Measurements from ENCODE around the gene RIMS1.

RIMS1 gene

DNA sequence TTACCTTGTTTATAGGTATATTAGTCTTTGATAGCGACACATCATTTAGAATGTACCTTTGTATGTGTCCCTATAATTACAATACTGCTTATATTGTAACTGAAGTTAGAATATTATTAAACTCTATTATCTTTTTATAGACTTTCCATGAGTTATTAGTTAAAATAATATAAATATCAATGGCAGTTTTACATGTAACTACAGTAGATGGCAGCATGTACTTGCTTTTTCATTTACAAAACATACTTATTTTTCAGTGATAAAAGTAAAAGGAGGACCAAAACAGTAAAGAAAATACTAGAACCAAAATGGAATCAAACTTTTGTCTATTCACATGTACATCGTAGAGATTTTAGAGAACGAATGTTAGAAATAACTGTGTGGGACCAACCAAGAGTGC lies 364.3 kb downstream of the RIMS1 start:
- no peak for TF ChIP-seq TCF4 (CRISPR knock-in tag; IDR thresholded peaks at IDR 0.05; ENCODE audit: borderline replicate concordance)
- no peak for TF ChIP-seq ZNF70 (CRISPR knock-in tag; IDR thresholded peaks at IDR 0.05)
- TF ChIP-seq RARB (CRISPR knock-in tag; IDR thresholded peaks at IDR 0.05): no peak
- no peak for TF ChIP-seq CSDC2 (CRISPR knock-in tag; IDR thresholded peaks at IDR 0.05)
- TF ChIP-seq SNAI2 (CRISPR knock-in tag; IDR thresholded peaks at IDR 0.05): no peak
- TF ChIP-seq ARNTL (CRISPR knock-in tag; IDR thresholded peaks at IDR 0.05; ENCODE audit: borderline replicate concordance, low read depth): no peak
- TF ChIP-seq, protein P1, sequence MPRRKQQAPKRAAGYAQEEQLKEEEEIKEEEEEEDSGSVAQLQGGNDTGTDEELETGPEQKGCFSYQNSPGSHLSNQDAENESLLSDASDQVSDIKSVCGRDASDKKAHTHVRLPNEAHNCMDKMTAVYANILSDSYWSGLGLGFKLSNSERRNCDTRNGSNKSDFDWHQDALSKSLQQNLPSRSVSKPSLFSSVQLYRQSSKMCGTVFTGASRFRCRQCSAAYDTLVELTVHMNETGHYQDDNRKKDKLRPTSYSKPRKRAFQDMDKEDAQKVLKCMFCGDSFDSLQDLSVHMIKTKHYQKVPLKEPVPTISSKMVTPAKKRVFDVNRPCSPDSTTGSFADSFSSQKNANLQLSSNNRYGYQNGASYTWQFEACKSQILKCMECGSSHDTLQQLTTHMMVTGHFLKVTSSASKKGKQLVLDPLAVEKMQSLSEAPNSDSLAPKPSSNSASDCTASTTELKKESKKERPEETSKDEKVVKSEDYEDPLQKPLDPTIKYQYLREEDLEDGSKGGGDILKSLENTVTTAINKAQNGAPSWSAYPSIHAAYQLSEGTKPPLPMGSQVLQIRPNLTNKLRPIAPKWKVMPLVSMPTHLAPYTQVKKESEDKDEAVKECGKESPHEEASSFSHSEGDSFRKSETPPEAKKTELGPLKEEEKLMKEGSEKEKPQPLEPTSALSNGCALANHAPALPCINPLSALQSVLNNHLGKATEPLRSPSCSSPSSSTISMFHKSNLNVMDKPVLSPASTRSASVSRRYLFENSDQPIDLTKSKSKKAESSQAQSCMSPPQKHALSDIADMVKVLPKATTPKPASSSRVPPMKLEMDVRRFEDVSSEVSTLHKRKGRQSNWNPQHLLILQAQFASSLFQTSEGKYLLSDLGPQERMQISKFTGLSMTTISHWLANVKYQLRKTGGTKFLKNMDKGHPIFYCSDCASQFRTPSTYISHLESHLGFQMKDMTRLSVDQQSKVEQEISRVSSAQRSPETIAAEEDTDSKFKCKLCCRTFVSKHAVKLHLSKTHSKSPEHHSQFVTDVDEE (CRISPR knock-in tag; IDR thresholded peaks at IDR 0.05): no peak
- TF ChIP-seq BACH2 (CRISPR knock-in tag; IDR thresholded peaks at IDR 0.05; ENCODE audit: borderline replicate concordance): no peak
- TF ChIP-seq, protein P2, sequence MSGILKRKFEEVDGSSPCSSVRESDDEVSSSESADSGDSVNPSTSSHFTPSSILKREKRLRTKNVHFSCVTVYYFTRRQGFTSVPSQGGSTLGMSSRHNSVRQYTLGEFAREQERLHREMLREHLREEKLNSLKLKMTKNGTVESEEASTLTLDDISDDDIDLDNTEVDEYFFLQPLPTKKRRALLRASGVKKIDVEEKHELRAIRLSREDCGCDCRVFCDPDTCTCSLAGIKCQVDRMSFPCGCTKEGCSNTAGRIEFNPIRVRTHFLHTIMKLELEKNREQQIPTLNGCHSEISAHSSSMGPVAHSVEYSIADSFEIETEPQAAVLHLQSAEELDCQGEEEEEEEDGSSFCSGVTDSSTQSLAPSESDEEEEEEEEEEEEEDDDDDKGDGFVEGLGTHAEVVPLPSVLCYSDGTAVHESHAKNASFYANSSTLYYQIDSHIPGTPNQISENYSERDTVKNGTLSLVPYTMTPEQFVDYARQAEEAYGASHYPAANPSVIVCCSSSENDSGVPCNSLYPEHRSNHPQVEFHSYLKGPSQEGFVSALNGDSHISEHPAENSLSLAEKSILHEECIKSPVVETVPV (CRISPR knock-in tag; IDR thresholded peaks at IDR 0.05): no peak
- no peak for TF ChIP-seq ZFP30 (CRISPR knock-in tag; IDR thresholded peaks at IDR 0.05)
- TF ChIP-seq ISL1 (CRISPR knock-in tag; IDR thresholded peaks at IDR 0.05): no peak
- TF ChIP-seq, protein P3, sequence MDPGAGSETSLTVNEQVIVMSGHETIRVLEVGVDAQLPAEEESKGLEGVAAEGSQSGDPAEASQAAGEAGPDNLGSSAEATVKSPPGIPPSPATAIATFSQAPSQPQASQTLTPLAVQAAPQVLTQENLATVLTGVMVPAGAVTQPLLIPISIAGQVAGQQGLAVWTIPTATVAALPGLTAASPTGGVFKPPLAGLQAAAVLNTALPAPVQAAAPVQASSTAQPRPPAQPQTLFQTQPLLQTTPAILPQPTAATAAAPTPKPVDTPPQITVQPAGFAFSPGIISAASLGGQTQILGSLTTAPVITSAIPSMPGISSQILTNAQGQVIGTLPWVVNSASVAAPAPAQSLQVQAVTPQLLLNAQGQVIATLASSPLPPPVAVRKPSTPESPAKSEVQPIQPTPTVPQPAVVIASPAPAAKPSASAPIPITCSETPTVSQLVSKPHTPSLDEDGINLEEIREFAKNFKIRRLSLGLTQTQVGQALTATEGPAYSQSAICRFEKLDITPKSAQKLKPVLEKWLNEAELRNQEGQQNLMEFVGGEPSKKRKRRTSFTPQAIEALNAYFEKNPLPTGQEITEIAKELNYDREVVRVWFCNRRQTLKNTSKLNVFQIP (CRISPR knock-in tag; IDR thresholded peaks at IDR 0.05; ENCODE audit: borderline replicate concordance, low read depth): no peak
- TF ChIP-seq, protein P4, sequence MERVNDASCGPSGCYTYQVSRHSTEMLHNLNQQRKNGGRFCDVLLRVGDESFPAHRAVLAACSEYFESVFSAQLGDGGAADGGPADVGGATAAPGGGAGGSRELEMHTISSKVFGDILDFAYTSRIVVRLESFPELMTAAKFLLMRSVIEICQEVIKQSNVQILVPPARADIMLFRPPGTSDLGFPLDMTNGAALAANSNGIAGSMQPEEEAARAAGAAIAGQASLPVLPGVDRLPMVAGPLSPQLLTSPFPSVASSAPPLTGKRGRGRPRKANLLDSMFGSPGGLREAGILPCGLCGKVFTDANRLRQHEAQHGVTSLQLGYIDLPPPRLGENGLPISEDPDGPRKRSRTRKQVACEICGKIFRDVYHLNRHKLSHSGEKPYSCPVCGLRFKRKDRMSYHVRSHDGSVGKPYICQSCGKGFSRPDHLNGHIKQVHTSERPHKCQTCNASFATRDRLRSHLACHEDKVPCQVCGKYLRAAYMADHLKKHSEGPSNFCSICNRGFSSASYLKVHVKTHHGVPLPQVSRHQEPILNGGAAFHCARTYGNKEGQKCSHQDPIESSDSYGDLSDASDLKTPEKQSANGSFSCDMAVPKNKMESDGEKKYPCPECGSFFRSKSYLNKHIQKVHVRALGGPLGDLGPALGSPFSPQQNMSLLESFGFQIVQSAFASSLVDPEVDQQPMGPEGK (CRISPR knock-in tag; IDR thresholded peaks at IDR 0.05; ENCODE audit: borderline replicate concordance): no peak
- no peak for TF ChIP-seq ZNF565 (CRISPR knock-in tag; conservative IDR thresholded peaks at IDR 0.05; ENCODE audit: low read depth)
- TF ChIP-seq PPARA (CRISPR knock-in tag; IDR thresholded peaks at IDR 0.05; ENCODE audit: borderline replicate concordance): no peak
- no peak for TF ChIP-seq ZFP3 (CRISPR knock-in tag; IDR thresholded peaks at IDR 0.05)
- no peak for TF ChIP-seq ZC3H10 (CRISPR knock-in tag; IDR thresholded peaks at IDR 0.05)
- no peak for TF ChIP-seq TOX (CRISPR knock-in tag; IDR thresholded peaks at IDR 0.05; ENCODE audit: borderline replicate concordance)
- no peak for ATAC-seq

DNA sequence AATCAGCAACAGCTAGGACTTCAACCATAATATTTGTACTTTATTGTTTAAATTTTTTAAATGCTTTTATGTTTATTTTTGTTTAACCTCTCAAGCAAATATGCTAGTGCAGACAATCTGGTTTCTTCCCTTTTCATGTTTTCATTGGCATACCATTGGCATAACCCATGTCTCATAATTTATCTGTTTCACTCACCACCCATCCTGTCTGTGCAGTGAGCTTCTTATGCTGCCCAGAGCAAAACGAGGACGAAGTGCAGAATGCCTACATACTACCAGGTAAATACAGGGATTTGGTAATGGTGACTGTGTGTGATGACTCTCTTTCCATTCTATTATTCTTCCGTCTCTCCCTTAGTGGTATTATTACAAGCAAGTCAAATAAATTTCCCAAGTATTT lies 374.1 kb downstream of the RIMS1 start:
- no peak for TF ChIP-seq OSR1 (CRISPR knock-in tag; IDR thresholded peaks at IDR 0.05)
- TF ChIP-seq ZC3H10 (CRISPR knock-in tag; IDR thresholded peaks at IDR 0.05): no peak
- no peak for TF ChIP-seq SNAI2 (CRISPR knock-in tag; IDR thresholded peaks at IDR 0.05)
- TF ChIP-seq, protein P1 (CRISPR knock-in tag; IDR thresholded peaks at IDR 0.05): no peak
- 0 out of 2 replicates have a peak, but pooled peaks have one; percentile 16 for TF ChIP-seq ISL1 (CRISPR knock-in tag; IDR thresholded peaks at IDR 0.05)
- ATAC-seq: peak; percentile 56

DNA sequence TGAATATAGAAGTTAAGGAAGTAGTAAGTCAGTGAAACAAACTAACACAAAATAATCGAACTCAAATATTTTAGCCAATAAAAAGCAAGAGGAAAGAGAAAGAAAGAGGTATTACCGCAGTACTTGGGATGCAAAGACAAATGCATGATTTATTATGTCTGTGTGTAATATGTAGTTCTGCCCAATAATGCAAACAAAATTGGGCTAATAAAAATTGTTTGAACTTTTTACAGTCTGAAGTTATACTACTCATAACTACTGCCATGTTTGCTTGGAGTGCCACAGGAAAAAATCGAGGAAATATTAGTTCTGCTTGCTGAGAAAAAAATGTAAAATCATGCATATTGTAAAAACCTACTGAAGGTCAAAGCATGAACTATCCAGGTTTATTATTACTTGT lies 375.2 kb downstream of the RIMS1 start:
- no peak for ATAC-seq
- TF ChIP-seq, protein P3 (CRISPR knock-in tag; IDR thresholded peaks at IDR 0.05; ENCODE audit: borderline replicate concordance, low read depth): no peak
- no peak for TF ChIP-seq OSR1 (CRISPR knock-in tag; IDR thresholded peaks at IDR 0.05)
- TF ChIP-seq PPARA (CRISPR knock-in tag; IDR thresholded peaks at IDR 0.05; ENCODE audit: borderline replicate concordance): no peak
- TF ChIP-seq GLIS3 (CRISPR knock-in tag; IDR thresholded peaks at IDR 0.05): no peak
- TF ChIP-seq, protein P4 (CRISPR knock-in tag; IDR thresholded peaks at IDR 0.05; ENCODE audit: borderline replicate concordance): no peak
- TF ChIP-seq, protein P1 (CRISPR knock-in tag; IDR thresholded peaks at IDR 0.05): no peak
